Stimulated activated naive B cell treated with anti-CD40 and anti-IgM and Interleukin-4, amounts not matched to agents 10 μg/mL and 1 μg/mL and 100 μg/mL, for 72 hours (primary cell): ENCODE results near the gene TICRR.

ENCODE experiments used
- ATAC-seq, 2 donors: fragments of 150-1000 bp; cut with Tn5 transposase; replicated peaks; 2 replicates each; pipeline ENCODE4 v1.10.0; 2021; ENCODE audit warnings: moderate library complexity in 1 of 2
- DNase-seq: peaks from one replicate; pipeline ENCODE4 v3.0.0; 2021
- H3K27ac Mint-ChIP-seq: one replicate; pipeline ENCODE4 v1.8.0; 2022; ENCODE audit warnings: mild to moderate bottlenecking, mixed read lengths
- H3K27me3 Mint-ChIP-seq, 2 donors: one replicate each; pipeline ENCODE4 v1.8.0; 2022; ENCODE audit warnings: mixed read lengths in 2 of 2
- H3K36me3 Mint-ChIP-seq, 2 donors: one replicate each; pipeline ENCODE4 v1.8.0; 2022; ENCODE audit warnings: mixed read lengths in 2 of 2, mild to moderate bottlenecking in 1 of 2
- H3K4me1 Mint-ChIP-seq, 2 donors: one replicate each; pipeline ENCODE4 v1.8.0; 2022; ENCODE audit warnings: mixed read lengths in 2 of 2, mild to moderate bottlenecking in 1 of 2
- H3K4me3 Mint-ChIP-seq, 2 donors: one replicate each; pipeline ENCODE4 v1.8.0; 2022; ENCODE audit warnings: mild to moderate bottlenecking in 2 of 2, mixed read lengths in 2 of 2, moderate library complexity in 1 of 2
- H3K9me3 Mint-ChIP-seq, 2 donors: one replicate each; pipeline ENCODE4 v1.8.0; 2022; ENCODE audit warnings: mixed read lengths in 2 of 2, mild to moderate bottlenecking in 1 of 2

Gene TICRR

DNA sequence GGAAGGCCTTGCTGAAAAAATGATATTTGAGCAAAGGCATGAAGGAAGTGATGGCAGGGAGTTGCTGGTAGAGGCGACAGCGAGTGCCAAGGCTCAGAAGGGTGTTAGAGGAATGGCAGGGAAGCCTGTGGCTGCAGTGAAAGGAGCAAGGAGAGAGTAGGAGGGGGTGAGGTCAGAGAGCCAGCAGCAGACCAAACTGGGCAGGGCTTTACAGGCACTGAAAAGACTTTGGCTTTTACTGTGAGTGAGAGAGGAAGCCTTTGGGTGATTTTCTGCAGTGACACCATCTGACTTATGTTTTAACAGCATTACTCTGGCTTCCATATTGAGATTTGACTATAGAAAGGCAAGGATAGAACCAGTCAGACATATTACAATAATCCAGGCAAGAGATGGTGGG, 11.4 kb downstream of the TICRR start:
- Mint-ChIP-seq H3K9me3 (no peaks in the 10 kb centered on the region), H3K36me3 (no peaks in the 10 kb centered on the region), H3K4me3 (no peak overlapping the region), H3K4me1 (no peaks in the 10 kb centered on the region), H3K27ac (no peak overlapping the region), H3K27me3 (no peaks in the 10 kb centered on the region)
- DNase-seq (no peak), ATAC-seq (no peak)

DNA sequence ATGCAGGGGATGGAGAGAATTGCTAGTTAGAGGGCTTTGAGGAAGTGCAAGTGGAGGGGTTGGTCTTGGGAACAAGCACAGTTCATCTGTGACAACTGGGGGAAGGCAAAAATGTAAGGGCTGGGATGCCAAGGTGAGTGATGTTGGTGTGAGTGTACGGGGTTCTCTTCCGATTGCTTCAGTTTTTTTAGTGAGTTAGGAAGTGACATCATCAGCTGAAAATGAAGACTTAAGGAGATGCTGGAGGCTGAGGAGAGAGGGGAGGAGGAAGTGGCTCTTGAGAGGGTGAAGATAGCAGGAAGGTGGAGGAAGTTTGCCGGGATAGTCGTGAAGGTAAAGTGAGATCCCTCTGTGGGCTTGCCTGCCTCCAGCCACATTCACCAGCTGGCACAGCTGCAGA, 12.7 kb downstream of the TICRR start:
- no peaks in the 10 kb centered on the region for H3K9me3 Mint-ChIP-seq
- no peak overlapping the region for H3K4me3 Mint-ChIP-seq
- ATAC-seq (no peak), DNase-seq (no peak)
- H3K36me3 Mint-ChIP-seq: no peaks in the 10 kb centered on the region
- no peaks in the 10 kb centered on the region for H3K27me3 Mint-ChIP-seq
- no peaks in the 10 kb centered on the region for H3K4me1 Mint-ChIP-seq
- no peak overlapping the region for H3K27ac Mint-ChIP-seq

DNA sequence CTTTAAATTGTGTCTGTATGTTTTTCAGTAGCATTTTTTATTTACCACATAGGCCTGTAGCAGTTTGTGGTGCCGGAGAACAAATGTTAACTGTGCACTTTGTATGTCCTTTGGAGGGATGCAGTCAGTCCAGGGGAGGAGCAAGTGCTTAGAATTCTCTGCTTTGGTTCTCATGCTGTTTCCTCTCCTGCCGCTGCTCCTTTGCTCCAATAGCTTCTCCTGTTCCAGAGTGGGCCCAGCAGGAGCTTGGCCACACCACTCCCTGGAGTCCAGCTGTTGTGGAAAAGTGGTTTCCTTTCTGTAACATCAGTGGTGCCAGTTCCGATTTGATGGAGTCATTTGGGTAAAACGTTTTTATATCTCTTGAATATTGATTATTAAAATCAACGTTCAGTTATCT, 16.6 kb downstream of the TICRR start:
- Mint-ChIP-seq H3K9me3 (no peaks in the 10 kb centered on the region), H3K36me3 (no peaks in the 10 kb centered on the region), H3K27ac (no peak overlapping the region), H3K4me1 (no peaks in the 10 kb centered on the region), H3K4me3 (no peak overlapping the region), H3K27me3 (no peaks in the 10 kb centered on the region)
- no peak for ATAC-seq
- no peak for DNase-seq

GRCh38 chr15:89593018-89593417, 17.7 kb downstream of the TICRR start:
- no peaks in the 10 kb centered on the region for H3K27me3 Mint-ChIP-seq
- DNase-seq: no peak
- no peak for ATAC-seq
- H3K4me3 Mint-ChIP-seq: no peak overlapping the region
- no peak overlapping the region for H3K27ac Mint-ChIP-seq
- H3K4me1 Mint-ChIP-seq: no peaks in the 10 kb centered on the region
- H3K36me3 Mint-ChIP-seq: peaks cover 1 to 6% of the 10 kb centered on the region in 2 donors
- H3K9me3 Mint-ChIP-seq: no peaks in the 10 kb centered on the region

DNA sequence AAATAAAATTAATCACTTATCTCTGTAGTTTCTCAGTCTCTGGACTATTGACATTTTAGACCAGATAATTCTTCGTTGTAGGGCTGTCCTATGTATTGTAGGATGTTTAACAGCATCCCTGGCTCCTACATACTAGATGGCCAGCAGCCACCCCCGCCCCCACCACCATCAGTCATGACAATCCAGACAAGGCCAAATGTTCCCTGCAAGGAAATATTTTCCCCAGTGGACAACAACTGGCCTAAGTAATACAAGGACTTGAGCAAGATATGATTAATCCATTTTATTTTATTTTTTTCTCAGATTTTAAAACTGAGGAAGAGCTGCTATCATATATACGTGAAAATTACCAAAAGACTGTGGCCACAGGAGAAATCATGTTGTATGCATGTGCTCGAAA, 23.8 kb downstream of the TICRR start:
- no peak for ATAC-seq
- Mint-ChIP-seq H3K27me3 (no peaks in the 10 kb centered on the region), H3K4me3 (no peak overlapping the region), H3K9me3 (no peaks in the 10 kb centered on the region), H3K27ac (no peak overlapping the region), H3K4me1 (no peaks in the 10 kb centered on the region), H3K36me3 (peaks cover 4 to 9% of the 10 kb centered on the region in 2 donors)
- no peak for DNase-seq

DNA sequence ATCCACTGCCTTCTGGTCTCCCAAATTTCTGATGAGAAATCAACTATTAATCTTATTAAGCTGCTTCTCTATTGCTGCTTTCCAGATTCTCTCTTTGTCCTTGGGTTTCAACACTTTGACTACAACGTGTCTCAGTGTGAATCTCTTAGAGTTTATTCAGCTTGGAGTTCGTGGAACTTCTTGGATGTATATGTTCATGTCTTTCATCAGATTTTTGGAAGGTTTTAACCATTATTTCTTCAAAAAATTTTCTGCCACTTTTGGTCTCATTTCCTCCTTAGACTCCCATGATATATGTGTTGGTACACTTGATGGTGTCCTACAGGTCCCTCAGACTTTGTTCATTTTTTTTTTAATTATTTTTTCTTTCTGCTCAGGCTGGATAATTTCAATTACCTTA, 36.0 kb downstream of the TICRR start:
- Mint-ChIP-seq H3K27me3 (no peaks in the 10 kb centered on the region), H3K9me3 (peaks cover 16 to 20% of the 10 kb centered on the region in 2 donors), H3K36me3 (peaks cover 33 to 46% of the 10 kb centered on the region in 2 donors), H3K4me1 (no peaks in the 10 kb centered on the region), H3K27ac (no peak overlapping the region), H3K4me3 (no peak overlapping the region)
- no peak for DNase-seq
- no peak for ATAC-seq

GRCh38 chr15:89613031-89613430, 37.8 kb downstream of the TICRR start:
- no peak overlapping the region for H3K27ac Mint-ChIP-seq
- ATAC-seq: no peak

GRCh38 chr15:89614164-89614563, 38.9 kb downstream of the TICRR start:
- Mint-ChIP-seq H3K4me3 (no peak overlapping the region), H3K36me3 (peaks cover 34 to 45% of the 10 kb centered on the region in 2 donors), H3K27me3 (no peaks in the 10 kb centered on the region), H3K9me3 (peaks cover 16 to 20% of the 10 kb centered on the region in 2 donors), H3K4me1 (no peaks in the 10 kb centered on the region), H3K27ac (no peak overlapping the region)
- ATAC-seq (no peak), DNase-seq (no peak)

More at GRCh38 chr15:89613031-89613430, 37.8 kb downstream of the TICRR start:
- no peak overlapping the region for H3K4me3 Mint-ChIP-seq
- H3K9me3 Mint-ChIP-seq: peaks cover 16 to 20% of the 10 kb centered on the region in 2 donors
- no peaks in the 10 kb centered on the region for H3K4me1 Mint-ChIP-seq
- H3K27me3 Mint-ChIP-seq: no peaks in the 10 kb centered on the region
- DNase-seq: no peak
- peaks cover 34 to 46% of the 10 kb centered on the region in 2 donors for H3K36me3 Mint-ChIP-seq

GRCh38 chr15:89615135-89615534, 39.9 kb downstream of the TICRR start:
- Mint-ChIP-seq H3K9me3 (peaks cover 16 to 20% of the 10 kb centered on the region in 2 donors), H3K4me1 (no peaks in the 10 kb centered on the region), H3K27ac (no peak overlapping the region), H3K27me3 (no peaks in the 10 kb centered on the region), H3K36me3 (peaks cover 32 to 40% of the 10 kb centered on the region in 2 donors), H3K4me3 (no peak overlapping the region)
- DNase-seq (no peak), ATAC-seq (no peak)

DNA sequence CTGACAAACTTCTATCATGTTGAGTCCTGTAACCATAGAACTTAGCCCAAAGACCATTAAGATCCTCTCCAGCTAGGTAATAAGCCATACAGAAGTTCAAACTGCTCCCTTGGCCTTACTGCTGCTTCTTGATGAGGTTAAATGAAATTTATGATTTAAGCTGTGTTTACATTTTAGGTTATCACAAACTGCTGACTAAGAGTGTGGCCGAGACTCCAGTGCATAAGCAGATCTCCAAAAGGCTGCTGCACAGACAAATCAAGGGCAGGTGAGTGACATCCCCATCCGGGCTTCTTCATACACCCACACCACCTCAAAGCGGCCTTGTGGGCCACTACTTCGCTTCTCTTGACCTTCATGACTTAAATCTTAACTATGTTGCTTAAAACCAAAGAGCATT, 41.0 kb downstream of the TICRR start:
- peaks cover 14 to 18% of the 10 kb centered on the region in 2 donors for H3K9me3 Mint-ChIP-seq
- no peak overlapping the region for H3K27ac Mint-ChIP-seq
- H3K36me3 Mint-ChIP-seq: peaks cover 31 to 37% of the 10 kb centered on the region in 2 donors
- no peak for ATAC-seq
- H3K4me1 Mint-ChIP-seq: no peaks in the 10 kb centered on the region
- no peak for DNase-seq
- no peaks in the 10 kb centered on the region for H3K27me3 Mint-ChIP-seq
- H3K4me3 Mint-ChIP-seq: no peak overlapping the region

GRCh38 chr15:89621547-89621946, 46.3 kb downstream of the TICRR start:
- no peak overlapping the region for H3K4me3 Mint-ChIP-seq
- no peaks in the 10 kb centered on the region for H3K27me3 Mint-ChIP-seq
- H3K36me3 Mint-ChIP-seq: peaks cover 10 to 23% of the 10 kb centered on the region in 2 donors
- DNase-seq (no peak), ATAC-seq (no peak)
- H3K9me3 Mint-ChIP-seq: no peaks in the 10 kb centered on the region
- no peaks in the 10 kb centered on the region for H3K4me1 Mint-ChIP-seq
- H3K27ac Mint-ChIP-seq: no peak overlapping the region

GRCh38 chr15:89623165-89623564, 47.9 kb downstream of the TICRR start:
- Mint-ChIP-seq H3K36me3 (peaks cover 8 to 23% of the 10 kb centered on the region in 2 donors), H3K27ac (no peak overlapping the region), H3K4me3 (no peak overlapping the region), H3K4me1 (no peaks in the 10 kb centered on the region), H3K9me3 (no peaks in the 10 kb centered on the region), H3K27me3 (no peaks in the 10 kb centered on the region)
- DNase-seq: no peak
- no peak for ATAC-seq

- no peaks in the 10 kb centered on the region for H3K27me3 Mint-ChIP-seq
- DNase-seq (no peak), ATAC-seq (no peak)
- no peaks in the 10 kb centered on the region for H3K9me3 Mint-ChIP-seq
- H3K4me3 Mint-ChIP-seq: no peak overlapping the region
- peaks cover 5 to 15% of the 10 kb centered on the region in 2 donors for H3K4me1 Mint-ChIP-seq
- H3K27ac Mint-ChIP-seq: no peak overlapping the region
- H3K36me3 Mint-ChIP-seq: peaks cover 20 to 25% of the 10 kb centered on the region in 2 donors
Measured at GRCh38 chr15:89625716-89626115, 50.4 kb downstream of the TICRR start.

GRCh38 chr15:89627256-89627970, 52.1 kb downstream of the TICRR start:
- DNase-seq: no peak
- Mint-ChIP-seq H3K27me3 (no peaks in the 10 kb centered on the region), H3K27ac (no peak overlapping the region), H3K9me3 (no peaks in the 10 kb centered on the region), H3K4me1 (peaks cover 5 to 16% of the 10 kb centered on the region in 2 donors), H3K4me3 (no peak overlapping the region), H3K36me3 (peaks cover 17 to 25% of the 10 kb centered on the region in 2 donors)
- no peak for ATAC-seq

DNA sequence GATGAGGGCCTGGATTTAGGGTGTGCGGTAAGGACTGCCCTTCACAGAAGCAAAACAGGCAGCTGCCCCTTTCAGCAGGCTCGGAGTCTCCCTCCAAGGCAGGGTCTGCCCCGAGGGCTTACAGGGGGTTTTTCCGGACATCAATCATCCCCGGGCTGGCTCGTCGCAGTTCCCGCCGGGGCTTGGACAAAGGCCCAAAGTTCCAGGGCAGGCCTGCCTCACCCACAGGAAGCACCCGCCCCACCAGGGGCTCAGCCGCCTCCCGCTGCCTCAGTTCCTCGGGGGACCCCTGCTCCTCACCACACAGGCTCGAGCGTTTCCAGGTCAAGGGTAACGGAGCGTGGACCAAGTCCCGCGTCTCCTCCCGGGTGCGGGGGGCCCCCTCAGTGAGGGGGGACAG, 53.0 kb downstream of the TICRR start:
- ATAC-seq: no peak
- Mint-ChIP-seq H3K36me3 (peaks cover 14 to 25% of the 10 kb centered on the region in 2 donors), H3K9me3 (no peaks in the 10 kb centered on the region), H3K27me3 (no peaks in the 10 kb centered on the region), H3K4me3 (no peak overlapping the region), H3K4me1 (peaks cover 5 to 16% of the 10 kb centered on the region in 2 donors), H3K27ac (no peak overlapping the region)
- DNase-seq: no peak
